HepG2 (cell line): ENCODE measurements around the gene ZNF771. TPM values are rescaled to one million over a fixed set of nuclear protein-coding genes. Genes with fewer than 3 reads are reported as not detected.

Experiments used
- BCL6 ChIP-seq: IDR thresholded peaks from 2 replicates; pipeline ENCODE4 v1.6.1; 2016; ENCODE audit warnings: missing genetic modification reagents, missing compliant biosample characterization
- CHD2 ChIP-seq: IDR thresholded peaks from 2 replicates; pipeline ENCODE4 v1.6.1; 2011; ENCODE audit warnings: low read depth, low read length, improper control_type of control experiment
- CREM ChIP-seq, 2 experiments: sonication (generic) in 1 of 2; formaldehyde crosslinking in 1 of 2; IDR thresholded peaks; 2 replicates each; pipeline versions ENCODE4 v1.4.0 to v1.6.1; 2016 to 2020; ENCODE audit warnings: antibody characterized with exemption in 1 of 2, mild to moderate bottlenecking in 1 of 2, missing genetic modification reagents in 1 of 2
- DMAP1 ChIP-seq: IDR thresholded peaks from 2 replicates; pipeline ENCODE4 v1.6.1; 2016
- FOXA1 ChIP-seq, 2 experiments: fragments of 450-650 bp in 1 of 2; sonication (generic) in 1 of 2; formaldehyde crosslinking in 1 of 2; IDR thresholded peaks; 2 replicates each; pipeline versions ENCODE4 v1.4.0 to v1.6.1; 2016 to 2020; ENCODE audit warnings: missing genetic modification reagents in 1 of 2
- GABPA ChIP-seq, 2 experiments: IDR thresholded peaks; 2 replicates each; pipeline ENCODE4 v1.6.1; 2011 to 2016; ENCODE audit warnings: low read depth in 2 of 2, low read length in 1 of 2, missing biosample characterization in 1 of 2, missing genetic modification characterization in 1 of 2
- HOXA7 ChIP-seq: sonication (generic); formaldehyde crosslinking; IDR thresholded peaks from 2 replicates; pipeline ENCODE4 v1.8.1; 2022; ENCODE audit warnings: mild to moderate bottlenecking, missing genetic modification reagents, moderate library complexity
- KLF9 ChIP-seq: IDR thresholded peaks from 2 replicates; pipeline ENCODE4 v1.6.1; 2016; ENCODE audit warnings: low read depth
- KMT2B ChIP-seq: IDR thresholded peaks from 2 replicates; pipeline ENCODE4 v1.6.1; 2016; ENCODE audit warnings: missing genetic modification reagents, missing compliant biosample characterization
- MIER2 ChIP-seq: IDR thresholded peaks from 2 replicates; pipeline ENCODE4 v1.6.1; 2016; ENCODE audit warnings: missing biosample characterization, missing genetic modification reagents
- NFKB2 ChIP-seq: sonication (generic); formaldehyde crosslinking; IDR thresholded peaks from 2 replicates; pipeline ENCODE4 v1.4.0; 2020; ENCODE audit warnings: missing genetic modification reagents, borderline replicate concordance
- PAWR ChIP-seq: sonication (generic); formaldehyde crosslinking; IDR thresholded peaks from 2 replicates; pipeline ENCODE4 v1.4.0; 2020; ENCODE audit warnings: missing genetic modification reagents, mild to moderate bottlenecking, borderline replicate concordance
- POLR2AphosphoS5 ChIP-seq: IDR thresholded peaks from 2 replicates; pipeline ENCODE4 v1.6.1; 2012; ENCODE audit warnings: low read depth, low read length
- POLR2G ChIP-seq: fragments of 200-400 bp; formaldehyde crosslinking; IDR thresholded peaks from 2 replicates; pipeline ENCODE4 v1.6.1; 2018; ENCODE audit warnings: mild to moderate bottlenecking, low read depth, low read length, moderate library complexity
- SALL2 ChIP-seq: sonication (generic); formaldehyde crosslinking; IDR thresholded peaks from 2 replicates; pipeline ENCODE4 v1.8.1; 2023; ENCODE audit warnings: mild to moderate bottlenecking, missing genetic modification reagents, inconsistent platforms
- SOX13 ChIP-seq, 3 experiments: fragments of 450-650 bp in 1 of 3; sonication (generic) in 1 of 3; formaldehyde crosslinking in 1 of 3; IDR thresholded peaks in 2 of 3; conservative IDR thresholded peaks in 1 of 3; 2 replicates each; pipeline versions ENCODE4 v1.5.0 to v1.6.1; 2016 to 2020; ENCODE audit warnings: antibody characterized with exemption in 1 of 3, mild to moderate bottlenecking in 1 of 3, missing compliant biosample characterization in 1 of 3, missing genetic modification reagents in 1 of 3, moderate library complexity in 1 of 3
- SOX5 ChIP-seq: IDR thresholded peaks from 2 replicates; pipeline ENCODE4 v1.6.1; 2016; ENCODE audit warnings: borderline replicate concordance
- TBX3 ChIP-seq: fragments of 450-650 bp; IDR thresholded peaks from 2 replicates; pipeline ENCODE4 v1.6.1; 2017; ENCODE audit warnings: antibody characterized with exemption, mild to moderate bottlenecking, inconsistent platforms, borderline replicate concordance
- TEAD3 ChIP-seq: optimal IDR thresholded peaks from 2 replicates; pipeline ENCODE3; 2016; ENCODE audit warnings: borderline replicate concordance
- YY1 ChIP-seq: IDR thresholded peaks from 2 replicates; pipeline ENCODE4 v1.6.1; 2011; ENCODE audit warnings: low read length, low read depth, moderate library complexity, mild to moderate bottlenecking; ENCODE audit not compliant: insufficient read depth, insufficient replicate concordance
- ZBTB3 ChIP-seq: sonication (generic); formaldehyde crosslinking; IDR thresholded peaks from 2 replicates; pipeline ENCODE4 v1.4.0; 2020; ENCODE audit warnings: low read depth, mild to moderate bottlenecking, moderate library complexity, missing genetic modification reagents, borderline replicate concordance
- ZKSCAN1 ChIP-seq: fragments of 150-350 bp; IDR thresholded peaks from 2 replicates; pipeline ENCODE4 v1.6.1; 2014; ENCODE audit warnings: low read length
- ZNF343 ChIP-seq: sonication (generic); formaldehyde crosslinking; IDR thresholded peaks from 2 replicates; pipeline ENCODE4 v1.4.0; 2020; ENCODE audit warnings: mild to moderate bottlenecking, missing genetic modification reagents
- ZNF510 ChIP-seq: sonication (generic); formaldehyde crosslinking; IDR thresholded peaks from 2 replicates; pipeline ENCODE4 v1.4.0; 2020; ENCODE audit warnings: low read depth, mild to moderate bottlenecking, missing genetic modification reagents
- ZNF605 ChIP-seq: sonication (generic); formaldehyde crosslinking; IDR thresholded peaks from 2 replicates; pipeline ENCODE4 v1.8.0; 2022; ENCODE audit warnings: mild to moderate bottlenecking, missing genetic modification reagents
- ZNF841 ChIP-seq: sonication (generic); formaldehyde crosslinking; IDR thresholded peaks from 2 replicates; pipeline ENCODE4 v1.8.1; 2023; ENCODE audit warnings: missing genetic modification reagents, borderline replicate concordance
- polyA plus RNA-seq, 8 experiments: library from polyadenylated mRNA; depleted of rRNA in 3 of 8; stranded (reverse) in 7 of 8; unstranded in 1 of 8; fragments of >200 nt; fragmentation: Illumina TruSeq in 4 of 8; extraction: Trizol in 4 of 8; gene quantifications; 2 replicates each; pipeline versions ENCODE4 v1.2.1 to v1.2.3, GENCODE V29; 2011 to 2016; ENCODE audit warnings: low read depth in 4 of 8, missing spikeins in 1 of 8, mixed read lengths in 1 of 8; ENCODE audit not compliant: insufficient read depth in 1 of 8
- total RNA-seq, 5 experiments: library from RNA; depleted of rRNA; stranded (reverse); fragments of >200 nt; fragmentation: Illumina TruSeq; extraction: Trizol; gene quantifications; 2 replicates each; pipeline ENCODE4 v1.2.3, GENCODE V29; 2016; ENCODE audit warnings: low read depth in 1 of 5
- TF ChIP-seq, protein P1 (sequence below), 2 experiments: sonication (generic) in 1 of 2; formaldehyde crosslinking in 1 of 2; IDR thresholded peaks; 2 replicates each; pipeline versions ENCODE4 v1.4.0 to v1.6.1; 2018 to 2020; ENCODE audit warnings: missing genetic modification reagents in 2 of 2, borderline replicate concordance in 1 of 2, low read depth in 1 of 2, mild to moderate bottlenecking in 1 of 2, missing biosample characterization in 1 of 2

The ZNF771 gene
- total and polyA plus RNA-seq, 2 of the 13 experiments (the other 11 are each of a cell fraction or from before 2014, with no cell fraction given), result 5.0 to 11.8 TPM

DNA sequence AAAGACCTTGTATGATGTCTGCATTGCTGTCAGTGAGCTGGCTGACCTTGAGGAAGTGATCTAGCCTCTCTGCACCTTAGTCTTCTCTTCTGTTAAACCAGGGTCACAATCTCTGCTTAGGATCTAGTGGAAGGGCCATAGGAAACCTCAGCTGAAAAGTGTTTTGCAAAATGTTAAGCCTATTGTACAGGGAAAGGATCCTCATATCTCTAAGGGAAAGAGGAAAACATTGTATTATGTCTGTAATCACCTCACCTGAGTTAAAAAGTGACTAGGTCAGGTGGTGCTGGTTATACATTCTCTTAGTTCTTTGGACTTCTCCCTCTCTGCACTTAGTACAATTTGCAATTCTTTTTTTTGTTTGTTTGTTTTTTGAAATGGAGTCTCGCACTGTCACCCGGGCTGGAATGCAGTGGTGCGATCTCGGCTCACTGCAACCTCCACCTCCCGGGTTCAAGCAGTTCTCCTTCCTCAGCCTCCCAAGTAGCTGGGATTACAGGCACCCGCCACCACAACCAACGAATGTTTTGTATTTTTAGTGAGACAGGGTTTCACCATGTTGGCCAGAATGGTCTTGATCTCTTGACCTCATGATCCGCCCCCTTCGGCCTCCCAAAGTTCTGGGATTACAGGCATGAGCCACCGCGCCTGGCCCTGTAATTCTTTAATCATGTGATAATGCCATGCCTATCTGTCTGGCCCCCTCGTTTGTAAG is 40.3 kb downstream of the ZNF771 start (continued):
- TF ChIP-seq NFKB2 (CRISPR knock-in tag) (no peak), CHD2 (no peak), ZNF841 (CRISPR knock-in tag) (no peak), DMAP1 (peak; percentile 67; the same call in 1 of the 2 replicates), KMT2B (CRISPR knock-in tag) (peak; percentile 78), KLF9 (CRISPR knock-in tag) (no peak), TEAD3 (peak; percentile 98), TBX3 (peak; percentile 75; the same call in 1 of the 2 replicates), SOX13 (IDR thresholded peaks at IDR 0.05) (peak; percentile 68), SOX13 (CRISPR knock-in tag; conservative IDR thresholded peaks at IDR 0.05 in 1 of 2, IDR thresholded peaks at IDR 0.05 in 1 of 2) (peak in 1 of 2 experiments; percentile 97; a peak in 2 of 4 replicates), SALL2 (CRISPR knock-in tag) (peak; percentile 64; the same call in 1 of the 2 replicates), YY1 (peak; percentile 47), POLR2G (peak; percentile 32; the same call in 1 of the 2 replicates), ZNF510 (CRISPR knock-in tag) (peak; percentile 54; the same call in 1 of the 2 replicates), ZNF343 (CRISPR knock-in tag) (peak; percentile 76; the same call in 1 of the 2 replicates), BCL6 (CRISPR knock-in tag) (peak; percentile 73; the same call in 1 of the 2 replicates), ZKSCAN1 (no peak), MIER2 (CRISPR knock-in tag) (peak; percentile 46), FOXA1 (IDR thresholded peaks at IDR 0.05) (no peak; the same call in 1 of the 2 replicates), FOXA1 (CRISPR knock-in tag; IDR thresholded peaks at IDR 0.05) (peak; percentile 64), CREM (IDR thresholded peaks at IDR 0.05) (peak; percentile 79), CREM (CRISPR knock-in tag; IDR thresholded peaks at IDR 0.05) (no peak), ZNF605 (CRISPR knock-in tag) (peak; percentile 9; the same call in 1 of the 2 replicates), HOXA7 (CRISPR knock-in tag) (no peak), GABPA (IDR thresholded peaks at IDR 0.05; ENCODE audit: low read depth, low read length) (no peak), GABPA (CRISPR knock-in tag; IDR thresholded peaks at IDR 0.05; ENCODE audit: low read depth) (peak; percentile 1; the same call in 1 of the 2 replicates), SOX5 (CRISPR knock-in tag) (peak; percentile 96), PAWR (CRISPR knock-in tag) (no peak), ZBTB3 (peak; percentile 100), POLR2AphosphoS5 (peak; percentile 79)
- TF ChIP-seq, protein P1, sequence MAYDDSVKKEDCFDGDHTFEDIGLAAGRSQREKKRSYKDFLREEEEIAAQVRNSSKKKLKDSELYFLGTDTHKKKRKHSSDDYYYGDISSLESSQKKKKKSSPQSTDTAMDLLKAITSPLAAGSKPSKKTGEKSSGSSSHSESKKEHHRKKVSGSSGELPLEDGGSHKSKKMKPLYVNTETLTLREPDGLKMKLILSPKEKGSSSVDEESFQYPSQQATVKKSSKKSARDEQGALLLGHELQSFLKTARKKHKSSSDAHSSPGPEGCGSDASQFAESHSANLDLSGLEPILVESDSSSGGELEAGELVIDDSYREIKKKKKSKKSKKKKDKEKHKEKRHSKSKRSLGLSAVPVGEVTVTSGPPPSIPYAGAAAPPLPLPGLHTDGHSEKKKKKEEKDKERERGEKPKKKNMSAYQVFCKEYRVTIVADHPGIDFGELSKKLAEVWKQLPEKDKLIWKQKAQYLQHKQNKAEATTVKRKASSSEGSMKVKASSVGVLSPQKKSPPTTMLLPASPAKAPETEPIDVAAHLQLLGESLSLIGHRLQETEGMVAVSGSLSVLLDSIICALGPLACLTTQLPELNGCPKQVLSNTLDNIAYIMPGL (CRISPR knock-in tag; IDR thresholded peaks at IDR 0.05; ENCODE audit: borderline replicate concordance in 1 of 2, low read depth in 1 of 2), result peak; percentile 65 to 74
